ENCODE results near the gene SRC.

The SRC gene

DNA sequence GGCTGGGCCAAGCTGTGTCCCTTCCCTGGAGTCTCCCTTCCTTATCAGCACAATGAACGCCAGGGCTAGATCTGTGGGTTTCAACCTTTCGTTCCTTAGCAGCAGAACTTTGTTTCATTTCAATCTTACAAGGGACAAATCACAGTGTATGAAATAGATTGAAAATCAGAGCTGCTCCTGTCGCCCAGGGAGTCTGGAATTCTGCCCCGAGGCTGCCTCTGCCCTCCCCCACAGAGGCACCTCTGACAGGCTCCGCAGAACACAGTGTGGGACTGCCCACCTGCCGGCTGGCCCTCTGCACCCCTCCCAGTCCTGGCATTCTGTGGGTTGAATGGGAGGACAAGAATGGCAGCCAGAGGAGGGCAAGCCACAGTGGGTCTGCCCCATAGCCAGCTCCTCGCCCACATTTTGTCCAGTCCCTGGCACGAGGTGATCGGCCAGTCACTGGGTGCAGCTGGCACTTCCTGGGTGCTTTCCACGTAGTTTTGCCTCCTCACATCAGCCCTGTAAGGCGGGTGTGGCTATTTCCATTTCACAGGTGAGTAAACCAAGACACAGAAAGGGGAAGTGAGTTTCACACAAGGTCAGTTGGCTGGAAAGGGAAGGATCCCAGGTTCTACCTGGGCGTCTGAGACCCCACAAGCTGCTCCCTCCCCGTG is 30.4 kb upstream of the SRC start:
- DNase-seq = no peak

DNA sequence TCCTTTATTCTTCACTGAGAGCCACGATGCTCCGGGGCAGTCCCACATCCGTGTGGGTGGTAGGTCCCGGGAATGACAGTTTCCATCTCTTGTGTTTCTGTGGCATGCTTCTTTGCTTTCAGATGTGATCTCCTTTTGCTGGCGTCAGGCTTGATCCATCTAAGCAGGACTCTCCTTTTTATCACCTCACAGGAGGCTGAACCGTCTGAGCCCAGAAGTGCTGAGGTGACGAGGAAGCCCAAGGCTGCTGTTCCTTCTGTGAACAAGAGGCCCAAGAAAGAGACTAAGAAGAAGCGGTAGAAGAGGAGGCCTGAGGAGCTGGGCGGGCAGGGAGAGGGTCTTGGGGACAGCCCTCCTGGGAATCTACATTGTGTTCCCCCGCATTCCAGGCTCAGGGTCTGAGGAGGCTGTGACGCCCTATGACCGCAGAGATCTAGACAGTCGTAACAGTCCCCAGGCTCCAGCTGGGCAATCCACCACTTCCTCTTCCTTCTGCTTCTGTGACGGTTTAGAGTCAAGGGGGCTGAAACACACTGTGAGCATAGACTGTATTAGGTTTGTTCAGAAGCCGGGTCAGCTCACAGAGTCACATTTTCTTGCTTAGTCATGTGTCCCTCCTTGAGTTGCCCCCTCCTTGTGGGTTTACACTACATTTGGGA is 29.7 kb upstream of the SRC start:
- DNase-seq = no peak

DNA sequence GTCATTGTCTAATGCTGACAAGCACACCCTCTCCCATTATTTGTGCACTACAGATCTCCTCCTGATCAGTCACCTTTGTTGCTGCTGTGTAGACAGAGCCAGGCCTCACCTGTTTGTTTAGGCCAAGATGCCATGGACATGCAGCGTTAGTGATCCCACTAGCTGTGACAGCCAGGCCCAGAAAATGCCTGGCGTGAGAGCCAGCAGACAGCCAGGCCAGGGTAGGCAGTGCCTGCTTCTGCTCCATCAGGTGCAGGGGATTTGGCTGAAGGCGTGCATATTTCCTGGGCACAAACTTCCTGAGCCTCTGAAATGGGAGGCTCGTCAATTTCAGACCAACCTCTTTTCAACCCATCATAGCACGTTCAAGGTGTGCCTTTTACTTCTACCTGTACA is 29.2 kb upstream of the SRC start:
- DNase-seq = no peak

DNA sequence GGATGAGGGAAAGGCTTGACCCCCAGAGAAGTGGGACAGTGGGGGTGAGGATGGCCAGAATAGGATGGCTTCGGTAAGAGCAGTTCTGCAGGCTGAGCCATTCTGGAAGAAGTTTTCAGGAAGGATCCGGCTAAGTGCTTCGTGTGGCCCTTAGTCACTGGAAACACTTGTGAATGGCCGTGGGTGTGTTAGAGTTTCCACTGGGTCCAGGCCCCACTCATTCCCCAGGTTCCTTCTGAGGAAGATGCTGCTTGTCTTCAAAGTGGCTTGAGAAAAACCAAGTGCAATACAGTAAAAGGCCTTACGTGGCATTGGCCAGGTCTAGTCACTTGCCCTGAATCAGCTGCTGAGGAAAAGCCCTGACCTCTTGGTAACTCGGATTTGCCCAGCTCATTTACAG is 28.6 kb upstream of the SRC start:
- DNase-seq = no peak

DNA sequence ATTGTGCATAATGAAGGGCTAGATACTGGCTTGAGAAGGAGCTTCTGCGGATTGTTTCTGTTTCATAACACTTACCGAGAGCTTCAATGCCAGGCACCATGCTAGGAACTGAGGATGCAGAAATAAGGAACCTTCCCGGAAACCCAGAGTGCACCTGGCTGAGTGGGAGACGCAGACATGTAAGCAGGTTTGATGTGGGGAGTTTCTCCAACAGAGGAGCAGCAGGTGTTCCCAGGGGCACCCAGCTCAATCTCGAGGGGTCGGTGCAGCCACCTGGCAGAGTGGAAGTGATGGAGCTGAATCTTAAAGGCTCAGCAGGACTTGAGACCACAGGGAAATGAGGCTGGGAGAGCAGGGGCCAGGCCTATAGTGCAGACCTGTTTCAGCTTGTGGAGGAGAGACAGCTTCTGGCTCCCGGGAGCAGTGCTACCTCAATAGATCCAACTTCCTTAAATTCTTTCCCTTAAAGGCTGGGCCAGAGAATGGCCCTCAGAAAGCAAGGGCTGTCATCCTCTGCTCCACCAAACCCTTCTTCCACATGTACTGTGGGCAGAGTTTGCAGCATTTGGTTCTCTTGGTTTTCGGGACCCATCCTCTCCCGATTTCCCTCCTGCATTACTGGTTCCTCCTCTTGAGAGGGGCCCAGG is 27.8 kb upstream of the SRC start:
- no peak for DNase-seq

DNA sequence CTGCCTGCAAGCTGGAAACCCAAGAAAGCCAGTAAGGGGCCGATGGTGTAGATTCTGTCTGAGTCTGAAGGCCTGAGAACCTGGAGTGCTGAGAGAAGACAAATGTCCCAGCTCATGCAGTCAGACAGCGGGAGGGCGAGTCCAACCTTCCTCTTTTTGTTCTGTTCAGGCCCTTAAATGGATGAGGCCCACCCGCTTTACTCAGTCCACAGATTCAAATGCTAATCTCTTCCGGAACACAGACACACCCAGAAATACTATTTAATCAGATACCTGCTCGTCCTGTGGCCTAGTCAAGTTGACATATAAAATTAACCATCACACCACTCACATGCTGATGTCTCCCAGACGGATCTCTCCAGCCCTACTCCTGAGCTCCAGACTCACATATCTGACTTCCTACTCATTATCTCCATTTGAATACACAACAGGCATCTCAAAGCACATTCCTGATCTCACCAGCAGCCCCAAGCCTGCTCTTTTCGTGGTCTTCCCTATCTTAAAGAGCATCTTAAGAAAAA is 26.7 kb upstream of the SRC start:
- no peak for DNase-seq

DNA sequence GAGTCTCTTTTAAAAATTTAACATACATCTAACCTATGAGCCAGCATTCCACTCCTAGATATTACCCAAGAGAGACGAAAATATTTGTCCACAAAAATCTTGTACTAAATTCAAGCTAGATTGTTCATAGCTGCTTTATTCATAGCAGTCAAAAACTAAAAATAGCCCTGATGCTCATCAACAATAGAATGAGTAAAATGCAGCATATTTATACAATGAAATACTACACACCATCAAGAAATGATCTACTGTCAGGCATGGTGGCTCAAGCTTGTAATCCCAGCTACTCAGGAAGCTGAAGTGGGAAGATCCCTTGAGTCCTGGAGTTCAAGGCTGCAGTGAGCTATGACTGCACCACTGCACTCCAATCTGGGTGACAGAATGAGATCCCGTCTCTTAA is 22.0 kb upstream of the SRC start:
- DNase-seq = no peak

DNA sequence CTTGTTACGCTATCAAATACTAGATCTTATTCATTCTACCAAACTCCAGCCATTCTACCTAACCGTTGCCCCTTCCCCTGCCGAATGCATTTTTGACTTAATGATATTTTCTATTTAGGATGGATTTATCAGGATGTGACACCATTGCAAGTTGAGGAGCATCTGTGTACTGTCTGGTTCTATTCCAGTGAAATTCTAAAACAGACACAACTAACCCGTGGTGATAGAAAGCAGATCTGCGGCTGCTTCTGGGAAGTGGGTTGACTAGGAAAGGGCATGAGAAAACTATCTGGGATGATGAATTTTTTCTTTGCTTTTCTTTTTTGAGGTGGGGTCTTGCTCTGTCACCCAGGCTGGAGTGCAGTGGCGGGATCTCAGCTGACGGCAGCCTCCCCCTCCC is 20.7 kb upstream of the SRC start:
- no peak for DNase-seq

DNA sequence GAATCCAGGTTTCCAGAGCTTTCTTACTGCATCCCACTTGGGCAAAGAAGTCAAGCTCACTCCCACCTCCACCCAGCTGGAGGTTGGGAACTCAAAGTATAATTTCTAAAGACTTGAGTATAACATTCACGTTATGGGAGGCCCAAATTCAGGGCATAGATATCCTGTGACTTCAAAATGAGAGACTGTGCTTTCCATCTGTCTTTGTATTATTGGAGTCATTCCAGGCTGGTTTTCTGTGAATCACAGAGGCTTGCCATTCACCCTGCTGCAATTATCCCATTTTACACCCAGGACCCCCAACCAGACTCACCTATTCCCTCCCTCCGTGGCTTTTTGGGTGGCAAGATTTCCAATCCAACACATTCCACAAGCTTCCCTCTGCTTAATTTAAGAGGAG is 19.3 kb upstream of the SRC start:
- DNase-seq = no peak

DNA sequence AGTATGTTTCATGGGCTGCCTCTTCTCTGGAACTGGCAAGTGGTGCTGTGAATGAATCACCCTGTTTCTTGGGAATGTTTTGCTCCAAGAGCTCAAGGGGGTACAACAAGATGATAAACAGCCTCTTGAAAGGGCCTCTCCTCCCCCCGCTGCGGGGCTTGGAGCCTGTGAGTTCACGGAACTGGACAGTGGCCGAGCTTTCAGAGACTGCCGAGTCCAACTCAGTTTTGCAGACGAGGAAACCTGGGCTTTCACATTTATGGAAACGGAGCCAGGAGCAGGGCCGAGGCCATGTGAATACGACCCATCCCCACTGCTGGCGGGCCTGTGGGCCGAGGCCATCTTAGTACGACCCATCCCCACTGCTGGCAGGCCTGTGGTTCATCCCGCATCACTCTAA is 18.2 kb upstream of the SRC start:
- DNase-seq = no peak

DNA sequence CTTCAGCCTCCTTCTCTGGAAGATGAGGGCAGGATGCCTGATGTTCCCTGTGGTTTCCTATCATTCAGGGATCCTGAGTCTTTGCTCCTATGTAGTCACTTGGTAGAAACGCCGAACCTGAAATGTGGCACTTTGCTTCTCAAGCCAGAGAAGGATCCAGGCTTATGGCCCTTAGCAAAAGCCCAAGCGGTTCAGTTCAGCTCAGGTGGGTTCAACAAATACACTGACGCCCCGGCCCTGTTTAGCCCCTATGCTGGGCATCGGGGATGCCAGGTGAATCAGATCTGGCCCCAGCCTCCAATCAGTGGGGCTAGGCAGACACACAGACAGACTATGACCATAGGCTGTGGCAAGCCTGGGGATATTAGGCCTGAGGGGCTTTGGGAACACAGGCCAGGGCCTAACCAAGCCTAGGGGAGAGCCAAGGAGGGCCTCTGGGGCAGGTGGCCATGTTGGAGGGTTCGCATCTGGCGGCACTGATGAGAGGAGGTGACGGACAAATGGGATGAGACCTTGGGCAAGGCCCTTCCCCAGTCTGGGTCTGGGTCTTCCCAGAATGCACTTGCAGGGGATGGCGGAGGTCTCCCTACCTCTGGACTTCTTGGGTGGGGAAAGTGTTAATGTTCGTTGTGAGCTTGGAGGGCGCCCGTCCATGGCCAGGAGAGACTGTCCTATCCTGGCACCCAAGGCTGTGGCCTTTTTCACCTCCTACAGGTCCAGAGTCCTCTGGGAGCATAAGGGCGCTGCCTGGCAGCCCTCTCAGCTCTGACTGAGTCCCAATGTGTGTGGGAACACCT is 17.6 kb upstream of the SRC start:
- DNase-seq = no peak

DNA sequence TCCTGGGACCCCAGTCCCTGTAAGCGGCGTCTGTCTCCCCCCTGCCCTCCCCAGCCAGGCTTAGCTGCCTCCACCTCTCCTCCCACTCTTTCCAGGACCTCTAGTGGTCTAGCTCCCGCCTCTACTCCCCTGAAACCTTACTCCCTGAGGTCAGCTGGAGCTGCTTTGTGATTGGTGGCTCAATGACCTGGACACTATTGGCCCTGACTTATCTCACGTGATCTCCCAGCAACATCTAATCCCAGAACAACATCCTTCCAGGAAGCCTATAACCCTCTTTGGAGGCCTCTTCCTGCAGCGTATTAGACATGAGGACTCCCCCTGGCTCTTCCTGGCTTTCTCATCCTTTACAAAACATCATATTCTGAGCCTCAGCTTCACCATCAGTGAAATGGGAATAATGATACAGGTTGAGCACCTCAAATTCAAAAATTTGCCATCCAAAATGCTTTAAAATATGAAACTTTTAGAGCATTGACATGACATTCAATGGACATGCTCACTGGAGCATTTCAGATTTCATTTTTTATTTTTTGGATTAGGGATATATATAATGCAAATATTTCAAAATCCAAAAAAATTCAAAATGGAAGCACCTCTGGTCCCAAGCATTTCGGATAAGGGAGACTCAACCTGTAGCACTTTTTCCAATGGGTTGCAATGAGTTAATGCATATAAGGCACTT is 16.3 kb upstream of the SRC start:
- DNase-seq = no peak

DNA sequence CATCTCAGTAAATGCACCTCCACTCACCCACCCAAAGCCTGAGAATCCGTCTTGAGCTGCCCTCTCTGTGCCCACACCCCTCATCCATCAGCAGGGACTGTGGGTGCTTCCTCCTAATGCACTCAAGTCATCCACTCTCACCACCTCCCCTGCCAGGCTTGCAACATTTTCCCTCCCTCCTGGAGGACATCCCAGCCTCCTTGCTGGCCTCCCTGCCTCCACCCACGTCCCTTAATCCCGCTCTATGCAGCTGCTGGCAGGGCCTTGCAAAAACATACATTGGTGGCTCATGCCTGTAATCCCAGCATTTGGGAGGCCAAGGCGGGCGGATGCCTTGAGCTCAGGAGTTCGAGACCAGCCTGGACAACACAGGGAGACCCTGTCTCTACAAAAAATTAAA is 15.6 kb upstream of the SRC start:
- no peak for DNase-seq

DNA sequence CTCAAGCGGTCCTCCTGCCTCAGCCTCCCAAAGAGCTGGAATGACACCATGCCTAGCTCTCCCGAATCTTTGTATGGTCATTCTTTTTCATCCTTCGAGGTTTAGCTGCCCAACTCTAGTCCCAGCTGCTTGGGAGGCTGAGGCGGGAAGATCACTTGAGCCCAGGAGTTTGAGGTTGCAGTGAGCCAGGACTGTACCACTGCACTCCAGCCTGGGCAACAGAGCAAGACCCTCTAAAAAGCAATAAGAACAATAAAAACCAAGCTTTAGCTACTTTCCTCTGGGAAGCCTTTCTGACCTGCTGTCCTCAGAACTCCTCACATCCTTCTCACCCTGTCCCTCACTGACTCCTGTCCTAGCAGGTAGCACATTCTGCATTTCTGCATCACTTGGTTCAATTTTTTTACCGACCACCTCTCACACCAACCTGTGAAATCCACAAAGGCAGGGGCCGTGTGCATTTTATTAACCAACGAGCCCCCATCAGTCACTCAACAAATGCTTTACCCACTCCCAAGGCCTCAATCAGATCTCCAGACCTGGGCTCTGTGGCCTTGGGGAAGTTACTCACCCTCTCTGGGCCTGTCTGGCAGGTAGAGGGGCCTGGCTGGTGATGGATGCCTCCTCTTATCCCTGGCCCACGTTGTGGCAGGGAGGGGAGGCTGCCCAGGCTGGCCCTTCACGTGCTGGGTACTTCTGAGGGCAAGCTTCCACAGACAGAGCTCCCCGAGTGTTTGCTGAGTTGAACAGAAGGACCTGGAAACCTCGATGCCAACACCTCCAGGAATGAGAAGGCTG is 14.7 kb upstream of the SRC start:
- DNase-seq = no peak

DNA sequence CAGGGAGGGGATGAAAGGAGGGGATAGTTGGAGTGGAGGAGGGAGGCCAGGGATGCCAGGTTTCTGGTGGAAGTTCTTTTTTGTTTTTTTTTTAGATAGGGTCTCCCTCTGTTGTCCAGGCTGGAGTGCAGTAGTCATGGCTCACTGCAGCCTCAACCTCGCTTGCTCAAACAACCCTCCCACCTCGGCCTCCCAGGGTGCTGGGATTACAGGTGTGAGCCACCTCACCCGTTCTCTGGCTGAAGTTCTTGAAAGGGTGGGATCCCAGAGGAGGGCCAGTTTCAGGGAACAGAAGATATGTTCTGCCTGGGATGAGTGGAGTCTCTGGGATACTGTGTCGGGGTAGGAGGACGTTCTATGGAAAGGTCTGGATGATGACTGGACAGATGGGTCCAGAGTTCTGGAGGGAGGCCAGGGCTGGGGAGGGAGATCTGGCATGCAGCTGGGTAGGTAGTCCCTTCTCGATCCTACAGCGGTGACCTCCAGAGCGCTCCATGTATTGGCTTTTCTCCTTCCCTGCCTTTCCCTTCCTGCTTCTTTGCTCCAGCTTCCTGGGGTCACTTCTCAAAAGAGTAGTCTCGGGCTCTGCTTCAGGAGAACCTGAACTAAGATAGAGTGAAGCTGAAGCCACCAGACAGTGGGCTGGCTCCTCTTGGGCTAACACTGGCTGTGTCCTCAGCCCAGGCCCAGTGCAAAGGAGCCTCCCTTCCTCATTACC is 12.7 kb upstream of the SRC start:
- no peak for DNase-seq

DNA sequence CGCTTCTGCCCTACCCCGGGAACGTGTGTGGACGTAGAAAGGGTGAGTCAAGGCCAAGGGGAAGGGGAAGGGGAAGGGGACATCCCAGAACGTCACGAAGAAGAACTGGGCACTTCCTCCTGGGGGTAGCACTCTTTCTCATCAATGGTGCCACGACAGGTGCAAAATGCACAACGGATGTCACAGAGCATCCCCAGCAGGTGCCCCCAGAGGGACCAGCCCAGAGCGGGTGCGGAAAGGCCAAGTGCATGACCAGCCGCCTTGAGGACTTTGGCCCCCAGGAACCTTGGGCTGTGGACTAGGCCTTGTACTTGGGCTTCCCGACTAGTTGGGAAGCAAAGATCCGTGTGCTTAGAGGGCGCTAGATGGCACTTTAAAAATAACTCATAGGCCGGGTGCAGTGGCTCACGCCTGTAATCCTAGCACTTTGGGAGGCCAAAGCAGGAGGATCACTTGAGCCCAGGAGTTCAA is 12.1 kb upstream of the SRC start:
- no peak for DNase-seq

DNA sequence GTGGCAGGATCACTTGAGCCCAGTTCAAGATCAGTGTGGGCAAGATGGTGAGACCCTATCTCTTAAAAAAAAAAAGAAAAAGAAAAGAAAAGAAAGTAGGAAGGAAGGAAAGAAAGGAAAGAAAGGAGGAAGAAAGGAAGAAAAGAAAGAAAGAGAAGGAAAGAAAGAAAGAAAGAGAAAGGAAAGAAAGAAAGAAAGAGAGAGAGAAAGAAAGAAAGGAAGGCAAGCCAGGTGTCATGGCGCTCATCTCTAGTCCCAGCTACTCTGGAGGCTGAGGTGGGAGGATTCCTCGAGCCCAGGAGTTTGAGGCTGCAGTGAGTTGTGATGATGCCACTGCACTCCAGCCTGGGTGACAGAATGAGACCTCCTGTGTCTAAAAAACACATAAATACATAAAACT is 11.5 kb upstream of the SRC start:
- DNase-seq = no peak

DNA sequence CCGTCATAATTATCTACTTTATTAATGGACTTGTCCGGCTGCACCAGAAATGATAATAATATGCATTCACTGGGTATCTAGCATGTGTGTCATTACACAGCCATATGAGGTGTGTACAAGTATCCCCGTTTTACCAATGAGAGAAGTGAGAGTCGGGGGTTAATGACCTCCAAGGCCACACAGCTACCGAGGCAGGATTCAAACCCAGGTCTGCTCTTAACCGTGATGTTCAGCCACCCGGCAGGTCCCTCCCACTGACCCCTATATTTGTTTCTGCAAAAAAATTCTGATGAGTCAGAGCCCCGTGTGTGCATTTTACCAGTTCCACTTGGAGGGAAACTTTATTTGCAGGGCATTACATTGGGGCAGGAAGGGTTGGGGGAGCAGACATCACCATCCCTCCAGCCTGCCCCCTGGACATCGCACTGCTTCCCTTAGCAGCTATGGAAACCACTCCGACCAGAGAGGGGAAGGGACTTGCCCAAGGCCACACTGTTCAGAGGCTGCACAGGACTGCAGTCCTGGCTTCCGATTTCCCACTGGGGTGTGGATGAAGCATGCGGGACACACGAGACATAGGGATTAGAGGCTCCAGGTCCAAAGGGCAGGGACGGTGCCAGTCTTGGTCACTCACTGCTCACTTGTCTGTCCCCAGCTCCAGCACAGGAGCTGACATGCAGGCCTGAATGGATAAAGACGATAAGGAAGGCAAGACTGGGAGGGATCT is 10.1 kb upstream of the SRC start:
- no peak for DNase-seq

DNA sequence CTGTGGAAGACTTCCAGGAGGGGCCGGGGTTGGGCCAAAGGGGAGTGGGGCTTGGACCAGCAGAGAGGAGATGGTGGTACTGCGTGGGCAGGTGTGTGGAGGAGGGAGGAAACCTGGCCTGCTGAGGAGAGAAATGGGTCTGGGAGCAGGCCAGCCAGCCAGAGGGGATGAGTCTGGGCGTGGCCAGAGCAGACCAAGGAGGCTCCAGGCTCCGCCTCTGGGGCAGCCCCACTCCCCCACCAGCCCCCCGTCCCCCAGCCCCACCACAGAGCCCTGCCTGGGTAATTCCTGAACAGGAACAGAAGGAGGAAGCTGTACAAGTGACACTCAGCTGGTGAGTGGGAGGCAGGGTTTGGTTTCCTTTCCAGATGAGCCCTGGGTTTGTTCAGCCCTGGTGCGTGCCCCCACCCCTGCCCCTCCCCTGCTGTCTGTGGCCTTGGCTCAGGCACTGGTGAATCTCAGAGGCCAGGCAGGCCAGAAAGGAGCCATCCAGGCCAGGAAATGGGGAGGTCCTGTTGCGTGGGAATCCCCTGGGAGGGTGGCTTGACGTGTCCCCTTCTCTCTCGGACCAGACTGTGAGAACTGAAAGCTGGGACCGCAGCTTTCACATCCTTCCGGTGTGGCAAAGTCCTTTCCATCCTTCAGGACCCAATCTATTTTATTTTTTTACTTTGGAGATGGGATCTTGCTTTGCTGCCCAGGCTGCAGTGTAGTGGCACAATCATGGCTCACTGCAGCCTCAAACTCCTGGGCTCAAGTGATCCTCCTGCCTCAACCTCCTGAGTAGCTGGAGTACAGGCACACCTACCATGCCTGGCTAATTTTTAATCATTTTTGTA is 9.4 kb upstream of the SRC start:
- peak in 1 of 4 experiments; percentile 13 for DNase-seq
